ENCODE data around the gene UBE4B. TPM values are rescaled to one million over a fixed set of nuclear protein-coding genes. Genes with fewer than 3 reads are reported as not detected.

The UBE4B gene
- total and polyA plus RNA-seq, 2 of the 13 experiments (the other 11 are each of a cell fraction or from before 2014, with no cell fraction given) = 15.2 to 24.8 TPM

DNA sequence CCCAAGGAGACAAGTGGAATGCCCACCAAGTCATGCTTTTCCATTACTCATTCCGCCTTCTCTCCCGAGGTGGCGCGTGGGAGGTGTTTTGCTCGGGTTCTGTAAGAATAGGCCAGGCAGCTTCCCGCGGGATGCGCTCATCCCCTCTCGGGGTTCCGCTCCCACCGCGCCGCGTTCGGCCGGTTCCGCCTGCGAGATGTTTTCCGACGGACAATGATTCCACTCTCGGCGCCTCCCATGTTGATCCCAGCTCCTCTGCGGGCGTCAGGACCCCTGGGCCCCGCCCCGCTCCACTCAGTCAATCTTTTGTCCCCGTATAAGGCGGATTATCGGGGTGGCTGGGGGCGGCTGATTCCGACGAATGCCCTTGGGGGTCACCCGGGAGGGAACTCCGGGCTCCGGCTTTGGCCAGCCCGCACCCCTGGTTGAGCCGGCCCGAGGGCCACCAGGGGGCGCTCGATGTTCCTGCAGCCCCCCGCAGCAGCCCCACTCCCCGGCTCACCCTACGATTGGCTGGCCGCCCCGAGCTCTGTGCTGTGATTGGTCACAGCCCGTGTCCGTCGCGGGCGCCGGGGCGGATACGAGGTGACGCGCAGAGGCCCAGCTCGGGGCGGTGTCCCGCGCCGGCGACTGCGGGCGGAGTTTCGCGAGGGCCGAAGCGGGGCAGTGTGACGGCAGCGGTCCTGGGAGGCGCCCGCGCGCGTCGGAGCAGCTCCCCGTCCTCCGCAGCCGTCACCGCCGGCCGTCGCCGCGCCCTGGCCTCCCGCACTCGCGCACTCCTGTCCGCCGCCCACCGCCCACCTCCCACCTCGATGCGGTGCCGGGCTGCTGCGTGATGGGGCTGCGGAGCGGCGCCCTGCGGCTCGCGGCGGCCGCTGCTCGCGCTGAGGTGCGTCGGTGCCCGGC, 177.4 kb downstream of the UBE4B start, which contains the start of gene KIF1B:
Gene KIF1B, plus strand, starts transcription at position 666 of the 906 bp plus-strand sequence. CDS start 21,759 bp downstream, outside the sequence.
- peaks cover 20% of the 10 kb centered on the region for H4K20me1 ChIP-seq (ENCODE audit: insufficient read depth, low read length)
- 1% methylated on average over 21 of the region's 107 CpGs for WGBS (ENCODE audit: low lambda C conversion rate)
- peak; percentile 91 for DNase-seq (ENCODE audit: low spot score)
- peak within 1 kb of the TSS; percentile 90 for H3K4me2 ChIP-seq (ENCODE audit: low read depth, low read length)
- no peaks in the 10 kb centered on the region for H3K36me3 ChIP-seq (replicated peaks in 1 of 2; ENCODE audit: control insufficient read depth in 1 of 2, insufficient read depth in 2 of 2, low read length in 2 of 2)
- BruUV-seq (replicated peaks) = no TSS peak
- CTCF ChIA-PET (ENCODE audit: low intra/inter-chr PET ratio, low total read pairs) = interaction anchor here (1.0 kb wide), 1 partner anchor 128 kb away, joined by 3 read pairs; no protein-coding TSS in a partner anchor
- peaks cover 44% of the 10 kb centered on the region for H3K4me1 ChIP-seq (ENCODE audit: insufficient read depth, low read length)
- H3K9ac ChIP-seq (ENCODE audit: insufficient read depth, low read depth, low read length) = peak within 1 kb of the TSS; percentile 88
- H3K27me3 ChIP-seq (ENCODE audit: control insufficient read depth in 1 of 2, insufficient read depth in 2 of 2, low read length in 2 of 2) = no peaks in the 10 kb centered on the region; a peak in 1 of 5 replicates
- ATAC-seq = peak; percentile 95
- in situ Hi-C loops (cut with HindIII; ENCODE audit: extremely low pct_ligation_motif_present, low pct_unique_long_range_greater_than_20kb) = no loop called here
- intact Hi-C loops (cut with micrococcal nuclease; ENCODE audit: unreplicated experiment) = loop anchor here (2.0 to 5.0 kb wide), 3 partner anchors 19 to 219 kb away; no protein-coding TSS in a partner anchor
- POLR2A ChIA-PET = interaction anchor here (0.7 to 1.6 kb wide), 12 partner anchors 10 to 267 kb away, joined by 3 to 6 read pairs (median 4); partner anchors contain the start of genes LZIC, NMNAT1 and PGD
- H3K4me3 ChIP-seq (replicated peaks in 1 of 3; ENCODE audit: insufficient read depth in 1 of 3, low read depth in 2 of 3, low read length in 3 of 3) = peak within 1 kb of the TSS; percentile 90 to 93 (median 91)
- no peak for FAIRE-seq
- H2AFZ ChIP-seq (ENCODE audit: low read length) = no peak within 1 kb of the TSS
- H3K79me2 ChIP-seq (ENCODE audit: insufficient read depth, low read length) = peaks cover 36% of the 10 kb centered on the region
- peak within 1 kb of the TSS; percentile 86 for H3K27ac ChIP-seq (ENCODE audit: extremely low read length, insufficient read depth, low read length)
- no peaks in the 10 kb centered on the region for H3K9me3 ChIP-seq (ENCODE audit: low read length)
- TF ChIP-seq CREB1 (IDR thresholded peaks at IDR 0.05) (peak; percentile 91), CREB1 (CRISPR knock-in tag; IDR thresholded peaks at IDR 0.05) (peak; percentile 94), RXRA (CRISPR knock-in tag; IDR thresholded peaks at IDR 0.05) (peak; percentile 66; the same call in 1 of the 2 replicates), ZSCAN25 (CRISPR knock-in tag; IDR thresholded peaks at IDR 0.05) (no peak; the same call in 1 of the 2 replicates), SRY (CRISPR knock-in tag; IDR thresholded peaks at IDR 0.05) (0 out of 2 replicates have a peak, but pooled peaks have one; percentile 64), FOSL2 (CRISPR knock-in tag; IDR thresholded peaks at IDR 0.05) (peak; percentile 29; the same call in 1 of the 2 replicates), DPF2 (CRISPR knock-in tag; IDR thresholded peaks at IDR 0.05; ENCODE audit: borderline replicate concordance, low read depth) (no peak), MYC (CRISPR knock-in tag; IDR thresholded peaks at IDR 0.05; ENCODE audit: borderline replicate concordance) (peak; percentile 42; the same call in 1 of the 2 replicates)
- TF ChIP-seq, protein P1, sequence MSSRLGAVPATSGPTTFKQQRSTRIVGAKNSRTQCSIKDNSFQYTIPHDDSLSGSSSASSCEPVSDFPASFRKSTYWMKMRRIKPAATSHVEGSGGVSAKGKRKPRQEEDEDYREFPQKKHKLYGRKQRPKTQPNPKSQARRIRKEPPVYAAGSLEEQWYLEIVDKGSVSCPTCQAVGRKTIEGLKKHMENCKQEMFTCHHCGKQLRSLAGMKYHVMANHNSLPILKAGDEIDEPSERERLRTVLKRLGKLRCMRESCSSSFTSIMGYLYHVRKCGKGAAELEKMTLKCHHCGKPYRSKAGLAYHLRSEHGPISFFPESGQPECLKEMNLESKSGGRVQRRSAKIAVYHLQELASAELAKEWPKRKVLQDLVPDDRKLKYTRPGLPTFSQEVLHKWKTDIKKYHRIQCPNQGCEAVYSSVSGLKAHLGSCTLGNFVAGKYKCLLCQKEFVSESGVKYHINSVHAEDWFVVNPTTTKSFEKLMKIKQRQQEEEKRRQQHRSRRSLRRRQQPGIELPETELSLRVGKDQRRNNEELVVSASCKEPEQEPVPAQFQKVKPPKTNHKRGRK (CRISPR knock-in tag; IDR thresholded peaks at IDR 0.05) = no peak
- TF ChIP-seq, protein P2, sequence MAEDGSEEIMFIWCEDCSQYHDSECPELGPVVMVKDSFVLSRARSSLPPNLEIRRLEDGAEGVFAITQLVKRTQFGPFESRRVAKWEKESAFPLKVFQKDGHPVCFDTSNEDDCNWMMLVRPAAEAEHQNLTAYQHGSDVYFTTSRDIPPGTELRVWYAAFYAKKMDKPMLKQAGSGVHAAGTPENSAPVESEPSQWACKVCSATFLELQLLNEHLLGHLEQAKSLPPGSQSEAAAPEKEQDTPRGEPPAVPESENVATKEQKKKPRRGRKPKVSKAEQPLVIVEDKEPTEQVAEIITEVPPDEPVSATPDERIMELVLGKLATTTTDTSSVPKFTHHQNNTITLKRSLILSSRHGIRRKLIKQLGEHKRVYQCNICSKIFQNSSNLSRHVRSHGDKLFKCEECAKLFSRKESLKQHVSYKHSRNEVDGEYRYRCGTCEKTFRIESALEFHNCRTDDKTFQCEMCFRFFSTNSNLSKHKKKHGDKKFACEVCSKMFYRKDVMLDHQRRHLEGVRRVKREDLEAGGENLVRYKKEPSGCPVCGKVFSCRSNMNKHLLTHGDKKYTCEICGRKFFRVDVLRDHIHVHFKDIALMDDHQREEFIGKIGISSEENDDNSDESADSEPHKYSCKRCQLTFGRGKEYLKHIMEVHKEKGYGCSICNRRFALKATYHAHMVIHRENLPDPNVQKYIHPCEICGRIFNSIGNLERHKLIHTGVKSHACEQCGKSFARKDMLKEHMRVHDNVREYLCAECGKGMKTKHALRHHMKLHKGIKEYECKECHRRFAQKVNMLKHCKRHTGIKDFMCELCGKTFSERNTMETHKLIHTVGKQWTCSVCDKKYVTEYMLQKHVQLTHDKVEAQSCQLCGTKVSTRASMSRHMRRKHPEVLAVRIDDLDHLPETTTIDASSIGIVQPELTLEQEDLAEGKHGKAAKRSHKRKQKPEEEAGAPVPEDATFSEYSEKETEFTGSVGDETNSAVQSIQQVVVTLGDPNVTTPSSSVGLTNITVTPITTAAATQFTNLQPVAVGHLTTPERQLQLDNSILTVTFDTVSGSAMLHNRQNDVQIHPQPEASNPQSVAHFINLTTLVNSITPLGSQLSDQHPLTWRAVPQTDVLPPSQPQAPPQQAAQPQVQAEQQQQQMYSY (CRISPR knock-in tag; IDR thresholded peaks at IDR 0.05) = no peak
- TF ChIP-seq, protein P3, sequence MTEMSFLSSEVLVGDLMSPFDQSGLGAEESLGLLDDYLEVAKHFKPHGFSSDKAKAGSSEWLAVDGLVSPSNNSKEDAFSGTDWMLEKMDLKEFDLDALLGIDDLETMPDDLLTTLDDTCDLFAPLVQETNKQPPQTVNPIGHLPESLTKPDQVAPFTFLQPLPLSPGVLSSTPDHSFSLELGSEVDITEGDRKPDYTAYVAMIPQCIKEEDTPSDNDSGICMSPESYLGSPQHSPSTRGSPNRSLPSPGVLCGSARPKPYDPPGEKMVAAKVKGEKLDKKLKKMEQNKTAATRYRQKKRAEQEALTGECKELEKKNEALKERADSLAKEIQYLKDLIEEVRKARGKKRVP (CRISPR knock-in tag; IDR thresholded peaks at IDR 0.05) = no peak; a peak in 1 of 4 replicates
- TF ChIP-seq, protein P4, sequence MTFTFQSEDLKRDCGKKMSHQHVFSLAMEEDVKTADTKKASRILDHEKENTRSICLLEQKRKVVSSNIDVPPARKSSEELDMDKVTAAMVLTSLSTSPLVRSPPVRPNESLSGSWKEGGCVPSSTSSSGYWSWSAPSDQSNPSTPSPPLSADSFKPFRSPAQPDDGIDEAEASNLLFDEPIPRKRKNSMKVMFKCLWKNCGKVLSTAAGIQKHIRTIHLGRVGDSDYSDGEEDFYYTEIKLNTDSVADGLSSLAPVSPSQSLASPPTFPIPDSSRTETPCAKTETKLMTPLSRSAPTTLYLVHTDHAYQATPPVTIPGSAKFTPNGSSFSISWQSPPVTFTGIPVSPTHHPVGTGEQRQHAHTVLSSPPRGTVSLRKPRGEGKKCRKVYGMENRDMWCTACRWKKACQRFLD (CRISPR knock-in tag; IDR thresholded peaks at IDR 0.05; ENCODE audit: borderline replicate concordance) = peak; percentile 44; the same call in 1 of the 2 replicates

All from HepG2 (cell line).